ENCODE data around the gene DUSP10. TPM values are rescaled to one million over a fixed set of nuclear protein-coding genes. Genes with fewer than 3 reads are reported as not detected.

Gene DUSP10
- total RNA-seq, 2 donors from 2014 or later, result 3.3 to 5.2 TPM

DNA sequence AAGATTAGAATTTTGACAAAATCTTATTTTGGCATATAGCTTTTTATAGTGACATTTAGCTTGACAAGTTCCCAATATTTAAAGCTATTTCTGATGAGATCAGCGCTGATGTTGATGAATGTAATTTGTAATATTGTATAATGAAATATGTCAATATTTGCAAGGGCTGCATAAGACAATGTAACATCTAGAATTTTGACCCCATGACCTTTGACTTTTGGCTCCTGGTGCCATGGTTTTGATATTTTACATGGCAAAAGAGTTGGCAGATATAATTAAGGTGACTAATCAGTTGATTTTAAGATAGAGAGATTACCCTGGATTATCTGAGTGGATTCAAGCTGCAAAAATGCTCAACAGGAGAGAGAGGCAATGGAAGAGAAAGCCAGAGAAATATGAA lies 63.9 kb downstream of the DUSP10 start:
- intact Hi-C loops (cut with DNase I, micrococcal nuclease), result no loop called here
- no peak for ATAC-seq
- DNase-seq, result no peak

DNA sequence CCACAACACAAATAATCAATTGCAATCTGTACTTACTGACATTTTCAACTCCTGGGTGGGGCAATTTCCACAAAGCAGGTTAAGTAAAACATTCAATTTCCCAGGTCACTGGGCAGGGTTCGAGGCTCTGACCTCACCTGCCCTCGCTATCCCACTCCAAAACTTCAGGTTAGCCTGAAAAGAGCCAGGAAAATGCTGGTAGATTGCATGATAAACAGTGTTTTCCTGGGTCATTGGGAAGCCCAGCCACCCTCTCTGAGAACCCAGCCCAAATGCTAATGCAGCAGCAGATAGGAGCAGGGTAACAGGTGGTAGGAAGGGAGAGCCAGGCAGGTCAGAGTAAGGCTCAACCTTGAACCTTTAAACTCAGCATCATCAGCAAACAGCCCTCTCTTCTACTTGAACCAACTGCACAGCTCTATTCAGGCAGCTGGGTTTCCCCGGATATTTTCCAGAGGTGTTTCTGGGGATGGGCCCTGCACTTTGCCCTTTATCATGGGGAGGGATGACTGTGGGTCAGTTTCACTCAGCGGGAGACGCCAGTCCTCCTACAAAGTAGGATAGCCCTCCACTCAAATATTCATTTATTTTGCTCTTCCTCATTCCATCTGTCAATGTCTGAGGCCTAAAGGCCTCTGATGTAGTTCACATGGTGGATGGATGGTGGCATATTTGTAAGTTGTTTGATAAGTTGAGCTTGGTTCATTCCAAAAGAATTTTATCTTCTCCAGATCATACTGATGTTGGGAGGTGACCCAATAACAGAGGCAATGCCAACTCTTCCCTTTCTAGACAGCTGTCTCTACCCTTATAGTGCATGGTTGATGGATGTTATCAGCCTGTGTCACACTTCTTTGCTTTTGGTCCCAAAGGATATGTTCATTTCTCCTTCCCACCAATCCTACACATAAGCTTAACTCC lies 65.7 kb downstream of the DUSP10 start:
- intact Hi-C loops (cut with DNase I, micrococcal nuclease), result no loop called here
- ATAC-seq, result no peak
- no peak for DNase-seq

DNA sequence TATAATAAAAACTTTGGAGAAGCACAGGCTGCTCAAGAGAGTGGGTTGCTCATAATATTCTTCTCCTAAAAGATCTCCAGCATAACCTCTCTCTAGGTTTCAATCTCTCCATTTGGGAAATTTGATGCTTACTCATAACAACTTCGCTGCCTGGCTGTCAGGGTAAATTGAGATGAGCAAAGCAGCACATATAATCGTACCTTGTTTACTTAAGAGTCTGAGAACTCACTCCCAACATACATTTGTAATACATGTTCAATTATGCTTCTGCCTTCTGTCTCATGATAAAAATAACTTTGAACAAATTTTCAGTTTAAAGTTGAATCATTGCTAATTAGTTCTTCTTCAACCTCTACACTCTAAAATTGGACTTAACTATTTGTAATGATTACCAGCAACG lies 68.9 kb downstream of the DUSP10 start:
- intact Hi-C loops (cut with DNase I, micrococcal nuclease), result no loop called here
- ATAC-seq (no peak), DNase-seq (no peak)

DNA sequence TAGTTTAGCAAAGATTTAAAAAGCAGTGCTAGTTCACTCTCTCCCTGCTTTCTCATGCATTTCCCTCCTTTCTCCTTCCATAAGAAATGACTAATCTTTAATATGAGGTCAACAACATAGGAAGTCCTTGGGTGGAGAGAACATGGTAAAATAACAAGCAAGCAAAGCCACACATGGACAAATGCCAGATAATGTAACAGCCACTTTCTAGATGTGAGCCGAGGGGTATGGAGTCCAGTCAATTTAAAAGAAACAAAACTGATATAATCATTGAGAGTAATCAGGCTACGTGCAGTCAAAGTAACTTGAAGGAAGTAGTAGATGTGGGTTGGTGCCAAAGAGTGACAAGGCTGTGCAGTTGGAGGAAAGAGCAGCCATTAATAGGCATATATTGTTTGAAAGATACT lies 69.6 kb downstream of the DUSP10 start:
- ATAC-seq, result no peak
- intact Hi-C loops (cut with DNase I, micrococcal nuclease), result no loop called here
- DNase-seq, result no peak

DNA sequence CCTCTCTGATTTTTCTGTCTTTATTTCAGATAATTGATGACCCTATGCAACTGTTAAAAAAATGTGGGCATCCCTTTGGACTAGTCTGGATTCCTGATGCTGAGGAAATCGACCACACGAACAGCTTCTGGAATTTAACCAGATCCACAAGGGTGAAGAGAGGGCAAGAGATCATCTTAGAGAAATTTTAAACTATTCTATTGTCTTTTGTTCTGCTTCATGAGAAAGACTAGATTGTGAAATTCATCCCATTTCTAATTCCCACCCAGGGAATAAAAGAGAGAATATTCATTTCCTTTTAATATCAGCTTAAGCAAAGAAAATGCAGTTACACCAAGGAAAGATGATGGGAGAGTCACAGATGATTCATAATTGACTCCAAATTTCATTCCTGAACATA lies 71.8 kb downstream of the DUSP10 start:
- ATAC-seq (no peak), DNase-seq (no peak)
- intact Hi-C loops (cut with DNase I, micrococcal nuclease), result no loop called here

DNA sequence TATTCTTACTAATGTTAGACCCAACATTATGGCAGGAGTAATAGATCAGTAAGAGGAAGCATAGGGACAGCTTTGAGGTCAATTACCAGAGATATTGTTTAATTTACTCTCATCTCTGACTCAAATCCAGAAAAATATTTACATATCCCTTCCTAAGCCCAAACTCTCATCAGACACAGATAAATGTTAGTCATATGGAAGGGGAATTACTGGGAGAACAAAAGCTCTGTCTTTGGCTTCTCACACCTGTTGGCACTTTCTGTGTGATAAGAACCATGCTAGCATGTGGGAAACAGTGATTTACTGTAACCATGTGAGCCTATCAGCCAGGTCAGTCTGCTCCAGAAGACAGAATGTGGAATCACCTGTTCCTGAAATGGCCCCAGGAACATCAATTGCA lies 72.4 kb downstream of the DUSP10 start:
- intact Hi-C loops (cut with DNase I, micrococcal nuclease), result no loop called here
- DNase-seq (no peak), ATAC-seq (no peak)

DNA sequence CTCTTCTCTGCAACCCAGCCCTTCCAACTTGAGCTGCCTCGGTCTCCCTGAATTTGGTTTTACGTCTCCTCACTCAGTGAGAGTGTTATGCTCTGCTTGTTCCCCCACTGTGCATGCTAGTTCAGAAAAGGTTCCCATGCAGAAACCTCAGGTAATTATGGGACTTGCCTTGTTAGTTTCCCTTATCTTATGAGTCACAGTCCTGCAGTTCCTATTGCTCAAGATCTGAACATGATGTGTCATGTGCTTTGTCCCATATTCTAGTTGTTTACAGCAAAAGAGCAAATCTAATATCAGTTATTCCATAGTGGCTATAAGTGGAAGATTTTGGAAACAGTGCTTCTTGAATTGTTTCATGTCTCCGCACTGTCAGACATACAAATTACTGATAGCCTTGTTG lies 74.4 kb downstream of the DUSP10 start:
- intact Hi-C loops (cut with DNase I, micrococcal nuclease), result no loop called here
- ATAC-seq (no peak), DNase-seq (no peak)

DNA sequence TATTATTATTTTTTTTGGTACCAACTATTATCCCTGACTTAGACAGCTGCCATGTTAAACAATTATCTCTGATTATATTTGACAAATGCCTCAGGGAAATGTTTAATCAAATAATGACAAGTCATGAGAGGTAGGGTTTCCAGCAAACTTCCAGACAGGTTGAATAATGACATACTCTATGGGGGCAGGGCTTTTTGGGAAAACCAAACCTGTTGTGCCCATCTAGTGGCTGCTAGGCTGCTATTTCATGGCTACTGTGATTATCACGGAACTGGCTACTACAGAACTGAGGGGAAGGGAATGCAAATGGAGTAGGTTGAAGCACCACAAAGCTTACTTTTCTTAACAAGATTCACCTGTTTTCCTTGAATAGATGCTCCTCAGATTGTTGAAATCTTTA lies 77.6 kb downstream of the DUSP10 start:
- no peak for DNase-seq
- intact Hi-C loops (cut with DNase I, micrococcal nuclease), result no loop called here
- ATAC-seq, result no peak

DNA sequence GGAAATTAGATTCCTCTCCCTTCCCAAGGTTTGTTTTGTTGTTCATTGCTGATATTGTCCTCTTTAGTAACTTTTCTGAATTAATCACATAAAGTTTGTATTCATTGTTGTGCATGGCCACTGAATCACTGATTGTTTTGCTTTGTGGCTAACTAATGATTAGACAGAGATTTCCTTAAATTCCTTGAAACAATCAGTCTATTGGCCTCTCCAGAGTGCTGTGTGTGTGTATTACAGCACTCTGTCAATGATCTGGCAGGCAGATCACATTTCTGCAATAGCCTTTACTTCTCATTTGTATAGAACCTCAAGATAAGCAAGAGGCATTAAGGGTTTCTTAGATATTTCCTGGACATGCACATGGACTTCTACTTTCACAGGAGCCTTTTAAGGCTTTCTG lies 78.6 kb downstream of the DUSP10 start:
- ATAC-seq, result no peak
- intact Hi-C loops (cut with DNase I, micrococcal nuclease), result no loop called here
- no peak for DNase-seq

DNA sequence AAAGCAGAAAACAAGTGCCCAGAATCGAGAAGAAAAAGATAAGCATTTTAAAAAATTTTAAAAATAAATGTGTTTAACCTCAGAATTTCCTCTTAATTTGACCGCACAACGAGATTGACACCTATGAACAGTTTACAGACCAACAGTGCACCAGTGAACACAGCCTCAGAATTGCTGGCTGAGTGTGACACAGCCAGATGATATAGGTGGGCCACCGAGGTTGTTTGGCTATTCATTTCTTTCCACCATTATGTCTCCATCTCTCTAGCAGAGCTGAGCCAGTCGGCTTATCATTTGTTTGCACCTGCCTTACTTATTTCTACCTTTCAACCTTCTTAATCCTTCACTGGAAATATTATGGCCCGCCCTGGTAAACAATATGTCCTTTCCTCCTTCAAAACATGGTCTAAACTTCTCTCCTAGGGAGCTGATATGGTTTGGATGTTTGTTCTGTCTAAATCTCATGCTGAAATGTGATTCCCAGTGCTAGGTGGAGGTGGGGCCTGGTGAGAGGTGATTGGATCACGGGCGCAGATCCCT lies 86.1 kb downstream of the DUSP10 start:
- ATAC-seq (no peak), DNase-seq (no peak)
- intact Hi-C loops (cut with DNase I, micrococcal nuclease), result no loop called here
